ENCODE data around the gene QPCTL. TPM values are rescaled to one million over a fixed set of nuclear protein-coding genes. Genes with fewer than 3 reads are reported as not detected.
A peak's percentile ranks its signal among the peaks of the same experiment; 100 is the strongest.

Gene QPCTL
- total and polyA plus RNA-seq, 2 of the 4 experiments (the other 2 are of a cell fraction): 6.6 to 11.5 TPM

DNA sequence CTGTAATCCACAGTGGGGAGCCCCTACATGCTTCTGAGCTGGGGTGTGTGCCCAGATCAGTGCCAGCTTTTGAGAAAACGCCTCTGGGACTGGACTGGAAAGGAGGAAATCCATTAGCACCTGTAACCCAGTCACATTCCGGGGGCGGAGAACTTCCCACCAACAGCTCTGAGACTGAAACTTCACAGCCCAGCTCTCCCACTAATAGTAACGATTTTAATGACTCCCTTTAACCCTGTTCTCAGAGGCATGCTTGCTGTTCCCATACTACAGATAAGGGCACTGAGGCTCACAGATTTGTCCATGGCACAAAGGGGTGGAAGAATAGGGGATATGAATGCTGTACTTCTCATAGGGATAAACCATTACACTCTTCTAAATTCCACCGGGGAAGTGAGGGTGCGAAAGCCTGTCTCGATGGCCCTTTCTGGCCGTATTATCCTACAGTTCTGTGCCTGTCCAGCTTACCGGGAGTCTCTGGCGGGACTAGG is 37.4 kb downstream of the QPCTL start:
- H3K18ac ChIP-seq (ENCODE audit: low read depth, low read length): no peak overlapping the region
- H3K27me3 ChIP-seq (ENCODE audit: control insufficient read depth, insufficient read depth, low read length): no peaks in the 10 kb centered on the region
- H4K8ac ChIP-seq (ENCODE audit: low read depth in 2 of 2, low read length in 2 of 2): peak overlapping the region; percentile 17 to 82; a peak in 1 of 4 replicates
- peak overlapping the region; percentile 66 for H3K14ac ChIP-seq (replicated peaks; ENCODE audit: low read depth, low read length)
- H4K91ac ChIP-seq (ENCODE audit: insufficient read depth, low read depth, low read length): 0 out of 2 replicates have a peak overlapping the region, but pooled peaks have one; percentile 37
- no peak overlapping the region for H2BK20ac ChIP-seq (ENCODE audit: low read depth, low read length)
- H4K5ac ChIP-seq (ENCODE audit: low read depth, low read length): peak overlapping the region; percentile 35
- ATAC-seq (ENCODE audit: low read depth) (no peak; the same call in 1 of the 2 replicates), DNase-seq (no peak)
- dilution Hi-C loops (cut with HindIII; ENCODE audit: low sequenced_read_pairs, unreplicated experiment) (no loop called here), in situ Hi-C loops (cut with MboI; ENCODE audit: low sequenced_read_pairs) (no loop called here), intact Hi-C loops (cut with micrococcal nuclease) (loop anchor here (2.0 kb wide), 1 partner anchor 37 kb away; no protein-coding TSS in a partner anchor)
- no peaks in the 10 kb centered on the region for H3K9me3 ChIP-seq (ENCODE audit: control insufficient read depth, insufficient read depth, low read length)
- TF ChIP-seq RCOR1 (IDR thresholded peaks at IDR 0.05; ENCODE audit: insufficient replicate concordance, low read length) (peak; percentile 38), RFX5 (IDR thresholded peaks at IDR 0.05; ENCODE audit: low read depth, low read length) (no peak), SMC3 (IDR thresholded peaks at IDR 0.05; ENCODE audit: low read depth, low read length) (no peak)
- H3K4me2 ChIP-seq (ENCODE audit: low read depth, low read length): peak overlapping the region; percentile 90
- ChIA-PET POLR2A (ENCODE audit: unreplicated experiment) (no interaction called here), CTCF (no interaction called here)
- H3K4ac ChIP-seq (ENCODE audit: low read depth, low read length): peak overlapping the region; percentile 55
- WGBS, 2 experiments (ENCODE audit: extremely low coverage in 2 of 2, insufficient read length in 1 of 2): 7% methylated on average over 7 of the region's 10 CpGs; no CpG with 5 or more reads in 1 of the 2 experiments
- H2AFZ ChIP-seq (replicated peaks; ENCODE audit: low read length, poor library complexity): peak overlapping the region; percentile 86
- H4K20me1 ChIP-seq (ENCODE audit: insufficient read depth, low read length): peaks cover 2% of the 10 kb centered on the region; the same call in 1 of the 2 replicates
- peaks cover 3% of the 10 kb centered on the region; the same call in 1 of the 2 replicates for H3K4me1 ChIP-seq (ENCODE audit: control insufficient read depth, insufficient read depth, low read length)
- peaks cover 1% of the 10 kb centered on the region; the same call in 1 of the 2 replicates for H3K36me3 ChIP-seq (ENCODE audit: control insufficient read depth, insufficient read depth, low read length)
- peak overlapping the region; percentile 50 for H3K27ac ChIP-seq (ENCODE audit: insufficient read depth, low read length)
- H3K23ac ChIP-seq (ENCODE audit: low read depth, low read length): peak overlapping the region; percentile 86
- peak overlapping the region; percentile 96 for H2AK5ac ChIP-seq (ENCODE audit: low read depth, low read length)
- H2BK15ac ChIP-seq (ENCODE audit: low read depth, low read length): peak overlapping the region; percentile 11; the same call in 1 of the 3 replicates
- BruUV-seq (replicated peaks): no TSS peak
- no peak overlapping the region for H2BK120ac ChIP-seq (ENCODE audit: low read depth, low read length)
- peak overlapping the region; percentile 26 for H2BK5ac ChIP-seq (ENCODE audit: low read depth, low read length, poor library complexity, severe bottlenecking)
- peaks cover 3% of the 10 kb centered on the region for H3K9me1 ChIP-seq (ENCODE audit: insufficient read depth, low read length)
- H3K56ac ChIP-seq (ENCODE audit: extremely low read depth, insufficient read depth, low read length): peak overlapping the region; percentile 61
- H3K9ac ChIP-seq (ENCODE audit: low read depth, low read length): peak overlapping the region; percentile 92
- H3K79me1 ChIP-seq (ENCODE audit: low read depth in 1 of 2, low read length in 2 of 2): peaks cover 31 to 54% of the 10 kb centered on the region in 2 experiments
- peak overlapping the region; percentile 89 for H3K4me3 ChIP-seq (ENCODE audit: insufficient read depth, low read depth, low read length)
- peak overlapping the region; percentile 95 for H2AK9ac ChIP-seq (replicated peaks; ENCODE audit: low read depth, low read length, poor library complexity)

Data from IMR-90 (cell line).